ENCODE data around the gene JAZF1.
"Not testable (repeated sequence)": the region's sequence is repeated elsewhere in the genome, so short reads cannot be mapped to it uniquely, and the experiment has no call there.

Gene JAZF1

DNA sequence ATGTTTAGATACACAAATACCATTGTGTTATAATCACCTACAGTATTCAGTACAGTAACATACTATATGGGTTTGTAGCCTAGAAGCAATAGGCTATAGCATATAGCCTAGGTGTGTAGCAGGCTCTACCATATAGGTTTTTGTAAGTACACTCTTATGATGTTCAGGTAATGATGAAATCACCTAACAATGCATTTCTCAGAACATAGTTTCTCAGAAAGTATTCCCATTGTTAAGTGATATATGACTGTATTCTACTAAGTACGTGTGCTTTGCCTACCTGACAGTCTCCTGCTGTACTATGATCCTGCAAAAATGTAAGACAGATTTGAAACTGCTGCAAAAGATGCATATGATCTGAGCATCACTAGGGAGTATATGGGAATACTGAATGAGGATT lies 137.9 kb downstream of the JAZF1 start:
- no peak for DNase-seq (ENCODE audit: low read depth)

DNA sequence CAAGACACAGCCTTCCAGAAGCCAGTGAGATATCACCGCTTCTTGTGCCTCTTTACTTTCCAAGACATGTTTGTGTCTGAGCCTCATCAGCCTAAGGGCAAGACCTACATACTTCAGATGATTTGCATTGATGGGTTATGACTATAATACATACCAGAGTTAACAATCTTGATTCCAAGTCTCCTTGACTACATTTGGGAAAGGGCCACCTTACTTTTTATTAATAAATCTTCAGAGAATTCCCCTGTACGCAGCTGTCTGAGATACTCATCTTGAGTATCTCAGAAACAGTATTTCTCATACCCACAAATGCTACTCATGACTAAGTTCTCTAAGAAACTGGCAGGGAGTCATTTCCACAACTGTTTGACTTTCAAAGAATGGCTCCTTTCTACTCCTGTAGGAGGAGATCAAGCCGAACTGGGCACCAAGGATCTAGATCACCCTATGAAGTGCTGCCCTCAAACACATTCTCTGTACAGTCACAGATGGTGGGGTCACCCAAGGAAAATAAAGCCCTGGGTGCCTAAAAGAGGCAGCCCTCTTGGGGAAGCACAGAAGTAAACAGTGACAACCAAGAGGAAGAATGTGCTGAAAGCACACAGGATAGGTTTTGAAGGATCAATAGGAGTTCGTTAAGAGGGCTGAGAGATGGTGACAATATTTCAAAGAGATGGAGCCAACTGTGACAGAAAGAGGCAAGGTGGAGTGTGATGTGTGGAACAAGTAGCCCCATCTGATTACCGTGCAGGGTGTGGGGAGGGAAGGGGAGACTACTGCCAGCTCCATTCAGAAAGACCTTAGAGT lies 138.9 kb downstream of the JAZF1 start:
- peak; percentile 91 for DNase-seq (ENCODE audit: low read depth)

DNA sequence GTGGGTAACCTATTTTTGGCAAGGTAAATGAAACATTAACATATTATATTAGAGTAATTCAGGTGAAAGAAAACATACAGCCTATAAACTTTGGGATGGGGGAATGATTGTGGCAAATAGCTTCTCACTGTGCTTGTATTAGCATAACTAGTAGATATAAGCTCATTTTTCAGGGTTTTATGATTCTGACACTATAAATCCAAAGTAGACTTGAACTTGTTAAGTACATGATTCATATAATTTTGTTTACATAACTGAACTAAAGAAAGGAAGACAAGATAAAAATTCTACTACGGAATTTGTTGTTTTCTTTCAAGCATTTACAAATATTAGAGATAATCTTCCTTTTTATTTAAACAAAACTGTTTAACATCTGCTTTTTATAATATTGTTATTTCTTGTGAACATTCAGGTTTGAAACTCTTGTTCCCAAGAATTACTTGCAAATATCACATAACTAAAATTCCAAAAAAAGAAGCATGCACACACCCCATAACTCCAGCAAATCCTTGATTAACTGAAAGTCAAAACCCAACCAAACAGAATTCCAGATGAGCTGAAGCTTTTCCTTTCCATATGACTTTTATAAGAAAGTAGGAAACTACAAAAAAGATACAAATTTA lies 142.3 kb downstream of the JAZF1 start:
- DNase-seq (ENCODE audit: low read depth) = no peak

DNA sequence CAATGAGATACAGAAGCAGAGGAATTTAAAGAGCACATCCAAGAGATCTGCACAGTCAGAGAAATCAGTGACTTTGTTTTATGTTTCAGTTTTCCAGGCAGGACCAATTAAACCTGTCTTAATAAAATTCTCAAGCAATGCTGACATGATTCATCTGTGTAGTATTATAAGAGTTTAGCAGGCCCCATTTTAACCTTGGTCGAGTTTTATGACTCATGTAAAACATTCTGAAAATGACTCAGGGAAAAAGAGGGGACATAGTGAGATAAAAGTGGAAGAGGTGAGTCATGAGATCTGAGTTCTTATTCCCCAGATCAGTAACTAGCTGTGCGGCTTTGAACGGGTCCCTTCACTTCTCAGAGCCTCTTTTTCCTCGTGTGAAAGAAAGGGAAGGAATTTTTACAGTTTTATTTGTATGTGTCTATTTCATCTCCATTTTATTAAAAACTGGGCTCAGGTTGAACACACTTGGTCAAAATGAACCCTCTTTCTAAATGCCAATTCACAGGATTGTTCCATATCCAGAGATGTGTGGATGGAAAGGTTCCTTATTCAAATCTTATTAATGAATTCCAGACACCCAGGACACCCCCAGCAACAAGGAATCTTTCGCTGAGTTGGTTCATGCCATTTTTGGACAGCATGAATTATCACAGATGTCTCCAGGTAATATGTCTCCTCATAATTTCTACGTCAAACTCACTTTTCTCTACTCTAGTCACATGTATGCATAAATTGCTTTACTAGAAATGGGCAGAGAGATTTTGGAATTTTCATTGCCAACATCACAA lies 143.2 kb downstream of the JAZF1 start:
- peak; percentile 93 for DNase-seq (ENCODE audit: low read depth)

DNA sequence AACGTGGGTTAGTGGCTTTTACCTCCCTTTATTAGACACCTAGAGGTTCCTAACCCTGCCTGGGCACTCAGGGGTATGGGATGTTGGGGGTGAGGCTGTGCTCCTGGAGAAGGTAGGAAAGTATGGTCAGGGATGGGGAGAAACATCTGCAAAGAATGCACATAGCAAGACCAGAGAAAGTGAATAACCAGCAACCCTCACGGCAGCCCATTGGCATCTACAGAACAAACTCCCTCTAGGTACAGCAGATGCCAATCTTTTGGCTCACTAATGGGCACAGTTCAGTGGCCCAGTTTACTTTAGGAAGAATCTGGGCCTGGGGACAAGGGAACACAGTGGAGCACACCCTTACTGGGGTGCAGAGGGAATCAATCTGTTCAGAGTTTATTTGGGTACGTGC lies 143.9 kb downstream of the JAZF1 start:
- no peak for DNase-seq (ENCODE audit: low read depth)

DNA sequence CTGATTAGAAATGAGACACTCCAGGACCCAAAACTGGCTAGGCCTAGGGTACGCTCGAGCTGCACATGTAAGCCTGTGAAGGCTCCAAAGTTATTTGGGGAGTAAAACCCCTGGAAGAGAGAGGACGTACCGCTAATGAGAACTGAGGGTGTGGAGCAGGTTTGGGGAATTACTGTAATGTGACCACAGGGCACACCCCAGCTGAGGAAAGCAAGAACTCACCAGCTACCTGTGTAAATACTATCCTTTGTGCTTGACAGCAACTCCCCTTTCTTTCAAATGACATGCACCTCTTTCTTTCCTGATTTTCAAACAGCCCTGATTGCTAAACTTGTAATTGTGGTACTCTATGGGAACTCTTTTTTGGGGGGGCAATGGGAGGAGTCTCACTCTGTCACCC lies 147.2 kb downstream of the JAZF1 start:
- no peak for DNase-seq (ENCODE audit: low read depth)

DNA sequence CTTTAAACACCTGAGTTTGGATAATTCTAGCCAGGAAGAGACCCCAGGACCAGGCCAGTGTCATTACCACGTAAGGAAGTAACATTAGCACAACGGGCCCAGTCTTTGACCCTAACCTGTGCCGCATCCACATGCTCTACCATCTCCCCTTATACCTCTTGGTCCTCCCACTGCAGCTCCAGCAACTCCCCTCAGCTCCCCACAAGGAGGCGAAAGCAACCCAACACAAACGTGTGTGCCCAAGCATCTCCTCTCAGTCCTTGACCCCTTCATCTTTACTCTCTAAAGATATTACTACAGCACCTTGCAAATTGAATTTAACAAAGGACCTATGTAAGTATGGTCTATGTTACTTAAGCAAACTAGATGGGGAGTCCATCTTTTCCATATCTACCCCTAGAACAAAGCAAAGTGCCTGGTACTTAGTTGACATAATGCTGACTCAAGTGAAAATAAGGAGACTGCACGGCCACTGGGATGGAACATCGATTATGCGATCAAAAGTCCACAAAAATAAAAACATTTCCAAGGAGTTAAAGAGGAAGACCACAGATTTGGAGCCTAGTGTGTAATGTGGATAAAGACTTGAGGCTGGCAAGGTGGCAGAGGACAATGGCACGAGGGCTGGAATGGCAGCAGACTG lies 147.7 kb downstream of the JAZF1 start:
- no peak for DNase-seq (ENCODE audit: low read depth)

DNA sequence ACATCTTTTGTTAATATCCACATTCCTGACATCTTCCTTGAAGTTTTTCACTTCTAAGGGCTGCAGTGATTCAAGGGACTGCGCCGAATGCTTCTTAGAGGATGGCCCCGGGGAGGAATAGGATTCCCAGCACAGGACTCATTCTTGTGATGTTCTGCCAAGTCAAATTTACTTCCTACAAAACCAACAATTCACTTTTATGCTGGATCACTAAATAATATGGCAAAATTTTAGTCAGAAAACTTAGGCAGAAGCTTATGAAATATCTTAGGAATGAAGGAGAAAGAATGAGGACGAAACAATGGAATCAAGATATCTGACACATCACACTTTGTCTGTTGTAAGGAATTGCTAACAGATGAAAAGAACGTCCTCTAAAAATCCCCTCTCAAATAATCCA lies 151.5 kb downstream of the JAZF1 start:
- DNase-seq (ENCODE audit: low read depth) = no peak

DNA sequence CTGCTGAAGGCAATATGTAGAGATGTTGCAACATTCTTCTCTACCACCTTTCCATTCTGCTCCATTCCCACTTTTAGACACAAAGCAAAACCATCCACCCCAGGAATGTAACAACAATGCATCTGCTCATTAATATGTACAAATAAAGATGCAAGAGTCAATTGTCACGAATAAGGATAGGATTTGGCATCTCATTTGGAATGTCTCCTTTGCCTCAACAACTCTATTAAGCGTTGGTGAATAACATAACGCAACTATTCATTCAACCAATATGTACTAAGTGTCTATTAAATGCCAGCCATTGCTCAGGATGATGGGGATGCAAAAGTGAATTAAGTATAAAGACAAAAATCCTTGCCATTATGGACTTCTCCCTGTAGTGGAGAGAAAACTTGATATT lies 152.1 kb downstream of the JAZF1 start:
- DNase-seq (ENCODE audit: low read depth) = no peak

DNA sequence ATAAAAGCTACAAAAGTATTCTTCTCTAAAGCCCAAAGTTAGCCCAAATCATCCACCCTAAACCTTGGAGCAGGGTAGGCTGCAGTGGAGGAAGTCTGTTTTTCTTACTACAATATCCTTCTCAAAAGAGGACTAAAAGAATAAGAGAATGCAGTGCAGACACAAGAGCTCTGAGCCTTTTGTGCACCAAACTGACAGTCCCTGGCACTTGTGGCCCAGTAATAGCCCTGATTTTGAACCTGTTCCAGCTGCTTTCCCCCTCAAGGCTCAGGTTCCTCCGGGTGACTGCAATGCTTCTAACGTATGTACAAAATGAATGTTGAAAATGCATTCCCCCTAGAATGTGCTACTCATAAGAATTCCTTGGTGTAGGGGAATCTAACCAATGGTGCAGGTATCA lies 154.4 kb downstream of the JAZF1 start:
- no peak for DNase-seq (ENCODE audit: low read depth)

DNA sequence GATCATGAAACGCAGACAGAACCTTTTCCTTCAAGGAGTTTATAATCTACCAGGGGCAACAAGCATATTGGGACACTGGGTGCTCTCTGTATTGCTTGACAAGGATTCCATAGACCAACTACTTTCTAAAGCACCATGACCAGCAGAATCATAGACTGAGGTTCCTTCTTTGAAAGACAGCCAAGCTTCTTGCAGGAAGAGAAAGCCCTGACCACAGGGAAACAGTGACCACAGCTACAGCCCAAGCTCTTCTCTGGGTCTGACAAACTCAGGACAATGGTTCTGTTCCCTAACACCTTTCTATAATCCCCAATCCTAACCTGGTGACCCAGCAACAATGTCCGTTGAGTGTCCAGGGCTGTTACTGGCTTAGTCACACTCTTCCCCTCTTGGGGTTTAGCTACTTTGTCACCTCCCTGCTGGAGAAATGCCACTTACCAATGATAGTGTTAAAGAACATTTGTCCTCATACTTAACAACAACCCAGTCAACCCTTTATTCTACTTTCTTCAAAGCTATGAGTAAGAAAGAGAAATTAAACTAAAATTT lies 155.7 kb downstream of the JAZF1 start:
- DNase-seq (ENCODE audit: low read depth) = no peak

DNA sequence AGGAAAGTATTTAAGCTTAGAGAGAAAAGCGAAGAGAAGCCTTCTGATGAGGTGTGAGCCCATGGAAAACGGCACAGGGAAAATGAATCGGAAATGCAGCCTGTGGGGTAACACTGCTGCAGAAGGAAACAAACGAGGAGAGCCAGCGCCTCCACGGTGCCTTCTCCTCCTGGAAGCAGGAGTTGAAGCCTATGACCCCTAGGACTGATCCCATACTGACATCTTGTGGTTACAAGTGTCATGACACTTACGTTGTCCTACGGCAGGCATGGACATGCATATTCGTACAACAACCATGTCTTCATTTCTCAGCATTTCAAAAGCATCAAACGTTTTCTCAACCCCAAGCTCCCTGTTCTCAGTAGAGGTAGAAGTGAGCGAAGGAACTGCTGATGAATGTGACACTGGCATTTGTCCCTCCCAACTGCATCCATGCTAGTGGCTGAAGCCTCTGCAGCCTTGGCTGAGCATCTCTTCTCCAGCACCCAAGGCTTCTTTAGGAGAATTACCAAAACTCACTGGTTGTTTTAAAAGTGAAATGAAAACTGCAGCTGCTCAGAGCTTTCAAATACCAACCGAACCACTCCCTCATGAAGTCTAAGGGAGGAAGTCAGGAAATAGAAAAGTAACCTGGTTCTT lies 160.2 kb downstream of the JAZF1 start:
- peak; percentile 70 for DNase-seq (ENCODE audit: low read depth)

DNA sequence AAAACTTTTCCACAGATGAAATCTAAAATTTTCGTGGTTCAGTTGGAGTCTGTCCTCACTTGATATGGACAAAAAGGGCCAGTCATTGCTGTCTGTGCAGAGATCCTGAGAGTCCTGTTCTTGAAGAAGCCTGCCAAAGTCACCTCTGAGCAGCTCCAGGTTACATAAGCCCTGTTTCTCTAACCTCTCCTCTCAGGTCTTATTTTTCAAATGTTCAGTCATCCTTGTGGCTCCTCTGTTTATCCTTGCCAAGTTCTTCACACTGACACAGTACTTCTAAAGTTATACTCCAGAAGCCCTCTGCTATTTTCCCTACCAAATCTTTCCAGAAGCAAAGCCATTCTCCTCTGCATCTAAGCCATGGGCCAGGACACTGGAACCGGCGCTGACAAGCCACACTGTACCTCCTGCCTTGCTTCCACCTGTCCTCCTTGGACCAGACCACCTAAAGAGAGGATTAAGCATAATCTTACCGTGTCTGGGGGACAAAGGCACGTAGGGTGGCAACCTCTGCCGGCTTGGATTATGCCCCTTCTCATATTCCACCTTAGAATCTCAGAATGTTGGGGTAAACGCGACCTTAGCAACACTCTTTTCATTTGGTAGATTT lies 161.6 kb downstream of the JAZF1 start:
- no peak for DNase-seq (ENCODE audit: low read depth)

DNA sequence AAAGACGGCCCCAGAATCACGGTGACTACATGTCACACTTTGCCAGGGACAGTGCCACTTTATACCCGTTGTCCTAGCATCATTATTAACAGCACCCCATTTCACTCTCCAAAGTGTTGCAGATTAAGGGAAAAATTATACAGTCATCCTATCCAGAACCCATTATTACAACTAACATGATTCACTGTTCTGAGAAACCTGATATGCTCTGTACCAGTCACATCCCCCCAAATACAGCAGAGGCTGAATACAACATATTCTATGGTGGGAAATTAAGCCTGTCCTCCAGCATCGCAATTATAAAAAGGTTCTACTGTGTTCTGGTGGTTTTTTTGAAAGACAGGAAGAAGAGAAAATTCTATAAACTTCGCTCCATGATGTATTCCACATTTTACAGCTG lies 162.1 kb downstream of the JAZF1 start:
- DNase-seq (ENCODE audit: low read depth) = no peak

DNA sequence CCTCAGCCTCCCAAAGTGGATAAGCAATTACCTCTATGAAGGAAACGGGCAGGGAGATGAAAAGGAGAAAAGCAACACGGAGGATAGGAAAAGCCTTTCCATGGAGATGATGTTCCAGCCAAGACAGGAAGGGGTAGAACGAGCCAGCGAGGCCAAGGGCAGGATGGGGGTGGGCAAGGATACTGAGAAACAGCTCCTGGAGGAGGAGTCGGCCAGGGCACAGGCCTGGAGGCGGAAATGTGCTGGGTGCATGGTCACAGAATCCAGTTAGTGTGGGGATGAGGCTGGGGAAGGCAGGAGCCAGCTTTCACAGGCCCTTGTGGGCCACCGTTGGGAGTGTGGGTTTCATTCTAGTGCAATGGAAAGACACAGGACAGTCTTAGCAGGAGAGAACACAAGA lies 162.6 kb downstream of the JAZF1 start:
- DNase-seq (ENCODE audit: low read depth) = no peak

DNA sequence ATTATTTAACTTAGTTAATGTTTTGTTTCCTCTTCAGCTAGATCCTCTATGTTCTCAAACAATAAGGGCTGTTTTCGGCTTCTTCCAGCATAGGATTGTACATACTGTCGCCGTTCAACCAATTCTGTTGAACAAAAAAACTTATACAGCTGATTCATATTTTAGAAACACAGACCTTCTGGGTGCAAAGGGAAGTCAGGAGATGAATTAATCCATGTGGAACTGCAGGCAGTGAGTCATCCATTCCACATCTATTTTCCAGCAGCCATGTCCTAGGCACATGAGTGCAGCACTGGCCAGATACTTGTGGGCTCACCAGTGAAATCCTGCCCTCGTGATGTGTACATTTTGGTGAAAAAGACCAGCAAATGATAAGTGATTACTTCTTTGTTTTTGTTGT lies 163.2 kb downstream of the JAZF1 start:
- no peak for DNase-seq (ENCODE audit: low read depth)

DNA sequence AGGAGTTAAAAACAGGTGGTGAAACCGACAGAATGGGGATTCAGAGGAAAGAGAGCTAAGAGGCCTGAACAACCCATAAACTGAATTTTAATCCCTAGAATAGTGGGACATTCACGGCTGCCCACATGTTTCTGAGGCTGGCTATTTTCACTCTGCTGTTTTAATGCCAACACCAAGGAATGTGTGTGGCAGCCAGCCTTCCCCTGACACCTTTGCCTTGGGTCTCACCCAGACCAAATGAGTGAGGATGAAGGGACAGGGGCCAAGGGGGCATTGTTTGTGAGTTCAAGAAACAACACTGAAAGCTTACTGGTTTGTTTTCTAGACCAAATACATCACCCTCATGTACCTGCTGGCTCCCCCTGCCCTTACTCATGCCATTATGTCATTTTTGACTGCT lies 164.3 kb downstream of the JAZF1 start:
- DNase-seq (ENCODE audit: low read depth) = no peak

DNA sequence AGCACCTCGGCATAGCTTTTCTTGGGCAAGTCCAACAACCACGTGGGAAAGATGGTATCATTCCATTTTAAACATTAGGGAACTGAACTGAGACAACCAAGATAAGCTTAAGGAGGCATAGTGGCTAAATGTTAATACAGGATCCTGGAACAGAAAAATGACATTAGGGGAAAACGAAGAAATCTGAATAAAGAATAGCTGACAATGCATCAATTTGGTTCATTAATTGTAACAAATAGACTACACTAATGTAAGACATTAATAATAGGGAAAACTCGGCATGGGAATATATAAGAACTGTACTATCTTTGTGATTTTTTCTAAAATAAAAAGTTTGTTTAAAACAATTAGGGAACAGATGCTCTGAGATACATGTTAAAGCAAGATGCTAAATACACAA lies 165.4 kb downstream of the JAZF1 start:
- no peak for DNase-seq (ENCODE audit: low read depth)

DNA sequence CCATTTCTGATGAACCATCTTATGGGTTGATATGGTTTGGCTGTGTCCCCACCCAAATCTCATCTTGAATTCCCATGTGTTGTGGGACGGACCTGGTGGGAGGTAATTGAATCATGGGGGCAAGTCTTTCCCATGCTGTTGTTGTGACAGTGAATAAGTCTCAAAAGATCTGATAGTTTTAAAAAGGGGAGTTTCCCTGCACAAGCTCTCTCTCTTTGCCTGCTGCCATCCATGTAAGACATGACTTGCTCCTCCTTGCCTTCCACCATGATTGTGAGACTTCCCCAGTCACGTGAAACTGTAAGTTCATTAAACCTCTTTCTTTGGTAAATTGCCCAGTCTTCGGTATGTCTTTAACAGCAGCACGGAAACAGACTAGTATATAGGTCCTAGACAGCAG lies 166.3 kb downstream of the JAZF1 start:
- not testable (repeated sequence) for DNase-seq (ENCODE audit: low read depth)

DNA sequence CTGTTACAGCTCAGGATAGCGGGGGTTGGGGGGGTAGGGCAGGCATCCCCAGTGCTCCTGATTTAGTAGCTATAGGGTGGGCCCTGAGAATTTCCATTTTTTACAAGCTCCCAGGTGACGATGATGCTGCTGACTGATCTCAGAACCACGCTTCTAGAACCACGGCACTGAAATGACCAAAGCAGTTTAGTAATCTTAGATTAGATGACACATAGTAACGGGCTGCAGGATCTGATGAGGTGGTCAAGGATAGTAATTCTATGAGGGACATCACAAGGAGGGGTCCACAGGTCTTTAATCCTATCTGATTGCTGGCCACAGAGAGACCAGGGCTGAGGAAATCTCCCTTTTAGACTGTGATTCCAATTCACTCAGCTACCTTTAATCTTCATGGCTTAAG lies 167.2 kb downstream of the JAZF1 start:
- DNase-seq (ENCODE audit: low read depth) = no peak

DNA sequence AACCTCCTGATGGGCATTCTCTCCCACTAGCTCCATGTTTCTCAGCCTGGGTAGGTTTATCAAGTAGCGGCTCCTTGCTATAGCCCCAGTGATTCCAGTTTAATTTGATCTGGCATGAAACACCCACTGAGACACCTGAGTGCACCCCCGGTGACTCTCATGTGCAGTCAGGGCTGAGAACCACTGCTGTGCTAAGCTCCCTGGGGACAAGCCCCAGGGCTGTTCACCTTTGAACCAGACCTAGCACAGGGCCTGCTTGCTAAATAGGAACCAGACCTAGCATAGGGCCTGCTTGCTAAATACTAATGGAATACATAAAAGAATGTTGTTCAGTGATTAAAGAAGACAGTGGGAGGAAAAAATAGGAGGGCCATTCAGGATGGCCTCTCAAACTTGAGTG lies 167.6 kb downstream of the JAZF1 start:
- no peak for DNase-seq (ENCODE audit: low read depth)

All from GM04504 (cell line).